WERI-Rb-1 (cell line): ENCODE results near the gene SFXN5.

Source experiments
- DNase-seq: peaks from one replicate; pipeline ENCODE4 v3.0.0-alpha.2; 2020
- H3K27ac ChIP-seq: fragments of 250-450 bp; sonication (Bioruptor Pico); 2 replicates; pipeline ENCODE4 v1.5.1; 2020; ENCODE audit warnings: mild to moderate bottlenecking, moderate library complexity
- H3K27me3 ChIP-seq: fragments of 250-450 bp; sonication (Bioruptor Pico); 2 replicates; pipeline ENCODE4 v1.5.1; 2021; ENCODE audit warnings: mild to moderate bottlenecking, low read depth, moderate library complexity; ENCODE audit not compliant: insufficient read depth, severe bottlenecking
- H3K36me3 ChIP-seq: fragments of 250-450 bp; sonication (Bioruptor Pico); 2 replicates; pipeline ENCODE4 v1.5.1; 2020; ENCODE audit warnings: mild to moderate bottlenecking, moderate library complexity
- H3K4me3 ChIP-seq: 2 replicates; pipeline ENCODE4 v1.5.1; 2011; ENCODE audit warnings: low read depth, mild to moderate bottlenecking, control low read depth, low read length
- H3K9me3 ChIP-seq: fragments of 250-450 bp; sonication (Bioruptor Pico); 2 replicates; pipeline ENCODE4 v1.5.1; 2021; ENCODE audit warnings: mild to moderate bottlenecking, moderate library complexity; ENCODE audit not compliant: severe bottlenecking
- TF ChIP-seq, protein P1 (sequence below): IDR thresholded peaks from 2 replicates; pipeline ENCODE4 v1.5.1; 2011; ENCODE audit warnings: low read depth, mild to moderate bottlenecking, control low read depth, inconsistent platforms, low read length

The SFXN5 gene

DNA sequence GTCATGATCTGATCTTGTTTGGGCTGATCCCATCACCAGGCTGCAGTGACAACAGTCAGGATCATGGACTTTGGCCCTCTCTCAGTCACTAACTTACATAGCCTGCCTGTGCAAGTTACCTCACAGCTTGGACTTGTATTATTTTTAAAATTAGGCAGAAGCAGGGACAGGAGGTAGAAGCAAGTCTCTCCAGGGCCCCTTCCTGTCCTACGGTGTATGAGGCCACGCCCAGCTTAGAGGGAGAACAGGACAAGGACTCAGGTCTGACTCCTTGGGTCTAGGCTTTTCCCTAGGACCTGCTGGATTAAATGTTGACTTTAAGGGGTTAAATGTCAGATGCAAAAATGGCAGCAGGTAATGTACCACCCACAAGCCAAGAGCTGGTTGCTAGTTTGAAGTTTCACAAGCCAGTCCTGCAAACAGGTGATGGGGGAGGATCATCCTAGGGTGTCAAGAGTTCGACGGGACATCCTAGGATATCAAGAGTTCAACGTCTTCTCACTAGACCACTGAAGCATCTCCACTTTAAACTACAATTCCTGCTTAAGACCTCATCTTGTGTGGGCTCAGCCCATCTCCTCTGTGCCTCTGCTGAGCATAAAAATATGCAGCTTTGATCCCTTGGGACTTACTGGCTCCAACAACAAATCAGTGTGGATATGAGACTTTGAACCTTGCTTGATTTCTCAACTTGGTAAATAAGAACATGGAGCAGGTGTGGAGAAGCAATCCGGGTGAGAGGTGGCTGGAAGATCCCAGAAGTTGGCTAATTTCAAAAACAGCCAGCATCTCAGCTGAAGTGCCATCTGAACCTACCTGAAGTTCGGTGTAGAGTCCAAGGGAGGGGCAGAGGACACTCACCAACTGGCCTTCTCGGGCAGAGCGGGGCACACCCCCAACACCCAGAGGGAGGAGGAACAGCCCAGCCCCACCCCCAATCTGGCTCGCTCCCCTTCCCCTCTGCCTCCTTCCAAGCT is 39.5 kb downstream of the SFXN5 start:
- DNase-seq: no peak
- H3K27ac ChIP-seq: no peak overlapping the region
- TF ChIP-seq, protein P1, sequence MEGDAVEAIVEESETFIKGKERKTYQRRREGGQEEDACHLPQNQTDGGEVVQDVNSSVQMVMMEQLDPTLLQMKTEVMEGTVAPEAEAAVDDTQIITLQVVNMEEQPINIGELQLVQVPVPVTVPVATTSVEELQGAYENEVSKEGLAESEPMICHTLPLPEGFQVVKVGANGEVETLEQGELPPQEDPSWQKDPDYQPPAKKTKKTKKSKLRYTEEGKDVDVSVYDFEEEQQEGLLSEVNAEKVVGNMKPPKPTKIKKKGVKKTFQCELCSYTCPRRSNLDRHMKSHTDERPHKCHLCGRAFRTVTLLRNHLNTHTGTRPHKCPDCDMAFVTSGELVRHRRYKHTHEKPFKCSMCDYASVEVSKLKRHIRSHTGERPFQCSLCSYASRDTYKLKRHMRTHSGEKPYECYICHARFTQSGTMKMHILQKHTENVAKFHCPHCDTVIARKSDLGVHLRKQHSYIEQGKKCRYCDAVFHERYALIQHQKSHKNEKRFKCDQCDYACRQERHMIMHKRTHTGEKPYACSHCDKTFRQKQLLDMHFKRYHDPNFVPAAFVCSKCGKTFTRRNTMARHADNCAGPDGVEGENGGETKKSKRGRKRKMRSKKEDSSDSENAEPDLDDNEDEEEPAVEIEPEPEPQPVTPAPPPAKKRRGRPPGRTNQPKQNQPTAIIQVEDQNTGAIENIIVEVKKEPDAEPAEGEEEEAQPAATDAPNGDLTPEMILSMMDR: no peak
- peaks cover 7% of the 10 kb centered on the region for H3K36me3 ChIP-seq
- H3K4me3 ChIP-seq: no peak overlapping the region
- no peaks in the 10 kb centered on the region for H3K27me3 ChIP-seq
- H3K9me3 ChIP-seq: no peaks in the 10 kb centered on the region

GRCh38 chr2:73031095-73031678 is 40.3 kb downstream of the SFXN5 start:
- no peaks in the 10 kb centered on the region for H3K9me3 ChIP-seq
- no peak for DNase-seq
- H3K27me3 ChIP-seq: no peaks in the 10 kb centered on the region
- TF ChIP-seq, protein P1: no peak
- peaks cover 7% of the 10 kb centered on the region for H3K36me3 ChIP-seq
- H3K4me3 ChIP-seq: no peak overlapping the region
- H3K27ac ChIP-seq: no peak overlapping the region

GRCh38 chr2:73028841-73029240 is 42.7 kb downstream of the SFXN5 start:
- Histone ChIP-seq H3K27me3 (no peaks in the 10 kb centered on the region), H3K4me3 (no peak overlapping the region), H3K27ac (no peak overlapping the region), H3K36me3 (peaks cover 7% of the 10 kb centered on the region), H3K9me3 (no peaks in the 10 kb centered on the region)
- no peak for DNase-seq
- TF ChIP-seq, protein P1: no peak

- Histone ChIP-seq H3K36me3 (peaks cover 7% of the 10 kb centered on the region), H3K27ac (no peak overlapping the region), H3K4me3 (no peak overlapping the region), H3K27me3 (no peaks in the 10 kb centered on the region), H3K9me3 (no peaks in the 10 kb centered on the region)
- DNase-seq: no peak
- TF ChIP-seq, protein P1: no peak
Measured at GRCh38 chr2:73027340-73027739, 44.2 kb downstream of the SFXN5 start.

GRCh38 chr2:73023497-73023896 is 48.0 kb downstream of the SFXN5 start:
- Histone ChIP-seq H3K9me3 (no peaks in the 10 kb centered on the region), H3K27ac (no peak overlapping the region), H3K4me3 (no peak overlapping the region), H3K36me3 (peaks cover 7% of the 10 kb centered on the region), H3K27me3 (no peaks in the 10 kb centered on the region)
- DNase-seq: no peak
- TF ChIP-seq, protein P1: no peak
